Liver (tissue), 9 donors: ENCODE results near the gene CDC42BPG. TPM values are rescaled to one million over a fixed set of nuclear protein-coding genes. Genes with fewer than 3 reads are reported as not detected.

Experiments used
- DNase-seq: peaks from one replicate; pipeline ENCODE4 v3.0.0-alpha.2; 2017; ENCODE audit warnings: low spot score
- H3K27ac ChIP-seq, 2 donors: one replicate each; pipeline ENCODE4 v1.7.0; 2013; ENCODE audit warnings: inconsistent platforms in 2 of 2, low read length in 2 of 2, control low read depth in 1 of 2, low read depth in 1 of 2, mild to moderate bottlenecking in 1 of 2
- H3K27me3 ChIP-seq, 4 donors: one replicate each; pipeline versions ENCODE4 v1.6.1 to v1.7.0; 2013; ENCODE audit warnings: low read length in 3 of 4, inconsistent platforms in 1 of 4, mild to moderate bottlenecking in 1 of 4, moderate library complexity in 1 of 4; ENCODE audit not compliant: control insufficient read depth in 4 of 4, insufficient read depth in 4 of 4
- H3K36me3 ChIP-seq, 4 donors: one replicate each; pipeline versions ENCODE4 v1.6.1 to v1.7.0; 2013; ENCODE audit warnings: low read length in 3 of 4, mild to moderate bottlenecking in 3 of 4, low read depth in 1 of 4, moderate library complexity in 1 of 4; ENCODE audit not compliant: control insufficient read depth in 4 of 4, insufficient read depth in 3 of 4
- H3K4me1 ChIP-seq, 4 donors: one replicate each; pipeline versions ENCODE4 v1.6.1 to v1.7.0; 2013; ENCODE audit warnings: low read length in 3 of 4, mild to moderate bottlenecking in 3 of 4, moderate library complexity in 1 of 4; ENCODE audit not compliant: control insufficient read depth in 4 of 4, insufficient read depth in 4 of 4
- H3K4me3 ChIP-seq, 3 donors: one replicate each; pipeline versions ENCODE4 v1.6.1 to v1.7.0; 2013; ENCODE audit warnings: low read length in 3 of 3, control low read depth in 1 of 3, low read depth in 1 of 3, mild to moderate bottlenecking in 1 of 3
- H3K9ac ChIP-seq, 2 donors: one replicate each; pipeline ENCODE4 v1.7.0; 2013; ENCODE audit warnings: low read length in 2 of 2, mild to moderate bottlenecking in 2 of 2, moderate library complexity in 2 of 2, control low read depth in 1 of 2, low read depth in 1 of 2
- H3K9me3 ChIP-seq, 4 donors: one replicate each; pipeline versions ENCODE4 v1.6.1 to v1.7.0; 2013; ENCODE audit warnings: low read length in 3 of 4; ENCODE audit not compliant: control insufficient read depth in 4 of 4
- EGR1 ChIP-seq, 2 donors: IDR thresholded peaks; 2 replicates each; pipeline ENCODE4 v1.6.1; 2016 to 2018; ENCODE audit warnings: antibody characterized with exemption in 2 of 2, low read depth in 2 of 2
- FOXA1 ChIP-seq: IDR thresholded peaks from 2 replicates; pipeline ENCODE4 v1.6.1; 2016; ENCODE audit warnings: antibody characterized with exemption
- FOXA2 ChIP-seq: IDR thresholded peaks from 2 replicates; pipeline ENCODE4 v1.6.1; 2016; ENCODE audit warnings: antibody characterized with exemption
- GABPA ChIP-seq, 2 donors: IDR thresholded peaks in 1 of 2; conservative IDR thresholded peaks in 1 of 2; 2 replicates each; pipeline ENCODE4 v1.6.1; 2016; ENCODE audit warnings: antibody characterized with exemption in 2 of 2, mild to moderate bottlenecking in 1 of 2, moderate library complexity in 1 of 2
- HNF4A ChIP-seq, 2 donors: conservative IDR thresholded peaks; 2 replicates each; pipeline ENCODE4 v1.6.1; 2016; ENCODE audit warnings: antibody characterized with exemption in 2 of 2, mild to moderate bottlenecking in 2 of 2
- HNF4G ChIP-seq: IDR thresholded peaks from 2 replicates; pipeline ENCODE4 v1.6.1; 2016; ENCODE audit warnings: antibody characterized with exemption
- JUND ChIP-seq, 2 donors: IDR thresholded peaks; 2 replicates each; pipeline ENCODE4 v1.6.1; 2016; ENCODE audit warnings: antibody characterized with exemption in 2 of 2
- NR2F2 ChIP-seq: IDR thresholded peaks from 2 replicates; pipeline ENCODE4 v1.6.1; 2016; ENCODE audit warnings: antibody characterized with exemption
- RAD21 ChIP-seq, 2 donors: IDR thresholded peaks; 2 replicates each; pipeline ENCODE4 v1.6.1; 2016; ENCODE audit warnings: antibody characterized with exemption in 2 of 2, mild to moderate bottlenecking in 2 of 2
- RXRA ChIP-seq, 2 donors: IDR thresholded peaks; 2 replicates each; pipeline ENCODE4 v1.6.1; 2017 to 2018; ENCODE audit warnings: antibody characterized with exemption in 2 of 2, mild to moderate bottlenecking in 1 of 2
- SP1 ChIP-seq: IDR thresholded peaks from 2 replicates; pipeline ENCODE4 v1.6.1; 2018; ENCODE audit warnings: antibody characterized with exemption, mild to moderate bottlenecking
- TAF1 ChIP-seq: conservative IDR thresholded peaks from 2 replicates; pipeline ENCODE4 v1.6.1; 2016; ENCODE audit warnings: antibody characterized with exemption, mild to moderate bottlenecking
- YY1 ChIP-seq: IDR thresholded peaks from 2 replicates; pipeline ENCODE4 v1.6.1; 2016; ENCODE audit warnings: antibody characterized with exemption, mild to moderate bottlenecking
- WGBS: extraction: QIAGEN DNeasy Blood & Tissue Kit; methylation state at CpG from one replicate; pipeline ENCODE4 v1.1.7; 2013; 5-methylcytosine and 5-hydroxymethylcytosine counted together
- polyA plus RNA-seq, 2 donors: library from polyadenylated mRNA; stranded (reverse) in 1 of 2; unstranded in 1 of 2; fragments of 200-250 nt in 1 of 2; fragments of >200 nt in 1 of 2; fragmentation: Nextera tagmentation in 1 of 2; extraction: Ambion mirVana in 1 of 2; gene quantifications; one replicate each; pipeline versions ENCODE4 v1.2.1 to v1.2.3, GENCODE V29; 2013 to 2015
- total RNA-seq, 2 donors: library from RNA; depleted of rRNA; stranded (reverse); fragments of >200 nt; gene quantifications; one replicate each; pipeline ENCODE4 v1.2.3, GENCODE V29; 2014
- TF ChIP-seq, protein P1 (sequence below): IDR thresholded peaks from 2 replicates; pipeline ENCODE4 v1.6.1; 2016; ENCODE audit warnings: antibody characterized with exemption
- TF ChIP-seq, protein P2 (sequence below): IDR thresholded peaks from 2 replicates; pipeline ENCODE4 v1.6.1; 2016; ENCODE audit warnings: antibody characterized with exemption, mild to moderate bottlenecking
- TF ChIP-seq, protein P3 (sequence below): fragments of 150-350 bp; IDR thresholded peaks from 2 replicates; pipeline ENCODE4 v1.5.1; 2017; ENCODE audit warnings: improper control_type of control experiment, low read depth, low read length; ENCODE audit not compliant: missing input control
- TF ChIP-seq, protein P4 (sequence below): IDR thresholded peaks from 2 replicates; pipeline ENCODE4 v1.6.1; 2016; ENCODE audit warnings: antibody characterized with exemption
- donor health status: healthy.
- donor health status: healthy.
- donor health status: healthy.
- donor health status: healthy.
- donor health status: healthy.

The CDC42BPG gene
- total and polyA plus RNA-seq, 4 donors, result 0.18 to 1.2 (median 0.58) TPM

DNA sequence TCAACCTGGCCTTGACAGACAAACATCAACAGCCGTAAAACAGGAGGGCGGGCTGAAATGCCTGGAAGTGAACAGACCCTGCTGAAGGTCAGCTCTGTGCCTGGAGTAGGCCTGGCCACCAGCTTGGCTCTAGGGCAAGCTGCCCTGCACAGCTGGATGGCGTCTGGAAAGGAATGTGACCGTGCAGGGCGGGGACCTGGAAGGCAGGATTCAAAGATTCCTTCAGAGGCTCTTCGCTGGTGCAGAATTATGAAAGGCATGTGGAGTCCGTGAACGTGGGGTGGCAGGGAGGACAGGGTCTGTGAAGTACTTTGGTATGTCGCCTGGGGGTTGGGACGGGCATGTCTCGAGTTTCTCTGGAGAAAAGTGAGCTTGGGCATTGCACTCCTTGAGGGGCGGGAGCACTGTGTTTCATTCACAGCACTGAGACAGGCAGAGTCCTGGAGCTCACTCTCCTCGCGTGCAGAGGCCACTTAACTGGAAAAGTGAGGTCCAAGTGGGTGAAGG is 32.4 kb upstream of the CDC42BPG start:
- Histone ChIP-seq H3K4me3 (peak overlapping the region; percentile 3 to 96 (median 82)), H3K4me1 (peaks cover 17 to 77% (median 67%) of the 10 kb centered on the region in 4 donors), H3K27ac (peak overlapping the region; percentile 72 to 77), H3K27me3 (no peaks in the 10 kb centered on the region), H3K9me3 (no peaks in the 10 kb centered on the region), H3K9ac (peak overlapping the region; percentile 29 to 67), H3K36me3 (no peaks in the 10 kb centered on the region)
- no peak for DNase-seq
- TF ChIP-seq TAF1 (no peak), SP1 (no peak), GABPA (IDR thresholded peaks at IDR 0.05 in 1 of 2, conservative IDR thresholded peaks at IDR 0.05 in 1 of 2) (no peak), JUND (IDR thresholded peaks at IDR 0.05) (no peak), RAD21 (IDR thresholded peaks at IDR 0.05) (no peak), FOXA1 (no peak), NR2F2 (no peak), YY1 (no peak), HNF4G (no peak), RXRA (IDR thresholded peaks at IDR 0.05) (no peak), HNF4A (conservative IDR thresholded peaks at IDR 0.05) (no peak), FOXA2 (no peak)
- TF ChIP-seq, protein P1, sequence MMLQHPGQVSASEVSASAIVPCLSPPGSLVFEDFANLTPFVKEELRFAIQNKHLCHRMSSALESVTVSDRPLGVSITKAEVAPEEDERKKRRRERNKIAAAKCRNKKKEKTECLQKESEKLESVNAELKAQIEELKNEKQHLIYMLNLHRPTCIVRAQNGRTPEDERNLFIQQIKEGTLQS, result no peak
- TF ChIP-seq, protein P2, sequence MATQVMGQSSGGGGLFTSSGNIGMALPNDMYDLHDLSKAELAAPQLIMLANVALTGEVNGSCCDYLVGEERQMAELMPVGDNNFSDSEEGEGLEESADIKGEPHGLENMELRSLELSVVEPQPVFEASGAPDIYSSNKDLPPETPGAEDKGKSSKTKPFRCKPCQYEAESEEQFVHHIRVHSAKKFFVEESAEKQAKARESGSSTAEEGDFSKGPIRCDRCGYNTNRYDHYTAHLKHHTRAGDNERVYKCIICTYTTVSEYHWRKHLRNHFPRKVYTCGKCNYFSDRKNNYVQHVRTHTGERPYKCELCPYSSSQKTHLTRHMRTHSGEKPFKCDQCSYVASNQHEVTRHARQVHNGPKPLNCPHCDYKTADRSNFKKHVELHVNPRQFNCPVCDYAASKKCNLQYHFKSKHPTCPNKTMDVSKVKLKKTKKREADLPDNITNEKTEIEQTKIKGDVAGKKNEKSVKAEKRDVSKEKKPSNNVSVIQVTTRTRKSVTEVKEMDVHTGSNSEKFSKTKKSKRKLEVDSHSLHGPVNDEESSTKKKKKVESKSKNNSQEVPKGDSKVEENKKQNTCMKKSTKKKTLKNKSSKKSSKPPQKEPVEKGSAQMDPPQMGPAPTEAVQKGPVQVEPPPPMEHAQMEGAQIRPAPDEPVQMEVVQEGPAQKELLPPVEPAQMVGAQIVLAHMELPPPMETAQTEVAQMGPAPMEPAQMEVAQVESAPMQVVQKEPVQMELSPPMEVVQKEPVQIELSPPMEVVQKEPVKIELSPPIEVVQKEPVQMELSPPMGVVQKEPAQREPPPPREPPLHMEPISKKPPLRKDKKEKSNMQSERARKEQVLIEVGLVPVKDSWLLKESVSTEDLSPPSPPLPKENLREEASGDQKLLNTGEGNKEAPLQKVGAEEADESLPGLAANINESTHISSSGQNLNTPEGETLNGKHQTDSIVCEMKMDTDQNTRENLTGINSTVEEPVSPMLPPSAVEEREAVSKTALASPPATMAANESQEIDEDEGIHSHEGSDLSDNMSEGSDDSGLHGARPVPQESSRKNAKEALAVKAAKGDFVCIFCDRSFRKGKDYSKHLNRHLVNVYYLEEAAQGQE, result no peak
- 50% methylated on average over 14 of the region's 14 CpGs for WGBS

DNA sequence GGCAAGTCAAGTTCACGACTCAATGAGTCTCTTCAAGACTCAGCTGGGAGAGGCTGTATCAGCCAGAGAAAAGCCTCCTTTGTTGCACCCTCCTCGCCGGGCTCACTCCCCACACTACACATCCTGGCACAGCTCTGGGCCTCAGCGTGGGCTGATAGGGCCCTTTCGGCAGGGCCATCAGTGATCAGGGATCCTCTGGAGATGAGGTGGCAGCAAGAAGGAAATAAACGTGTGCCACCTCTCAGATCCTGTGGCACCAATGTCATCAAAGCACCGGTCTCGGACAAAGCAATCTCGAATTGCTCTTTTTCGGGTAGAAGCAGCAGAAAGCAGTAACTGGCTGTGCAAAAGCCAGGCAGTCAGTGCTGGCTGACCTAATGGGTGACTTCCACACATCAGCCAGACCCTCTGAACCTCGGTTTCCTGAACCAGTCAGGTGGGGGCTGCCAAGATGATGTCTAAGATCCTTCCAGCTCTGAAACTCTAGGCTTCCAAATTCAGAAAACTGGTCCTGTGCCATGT is 31.8 kb upstream of the CDC42BPG start:
- Histone ChIP-seq H3K9ac (peak overlapping the region; percentile 14 to 32), H3K27me3 (no peaks in the 10 kb centered on the region), H3K27ac (peak overlapping the region; percentile 72 to 77), H3K4me3 (peak overlapping the region in 2 of 3 donors; percentile 1 to 96), H3K4me1 (peaks cover 21 to 83% (median 73%) of the 10 kb centered on the region in 4 donors), H3K36me3 (no peaks in the 10 kb centered on the region), H3K9me3 (no peaks in the 10 kb centered on the region)
- TF ChIP-seq, protein P3, sequence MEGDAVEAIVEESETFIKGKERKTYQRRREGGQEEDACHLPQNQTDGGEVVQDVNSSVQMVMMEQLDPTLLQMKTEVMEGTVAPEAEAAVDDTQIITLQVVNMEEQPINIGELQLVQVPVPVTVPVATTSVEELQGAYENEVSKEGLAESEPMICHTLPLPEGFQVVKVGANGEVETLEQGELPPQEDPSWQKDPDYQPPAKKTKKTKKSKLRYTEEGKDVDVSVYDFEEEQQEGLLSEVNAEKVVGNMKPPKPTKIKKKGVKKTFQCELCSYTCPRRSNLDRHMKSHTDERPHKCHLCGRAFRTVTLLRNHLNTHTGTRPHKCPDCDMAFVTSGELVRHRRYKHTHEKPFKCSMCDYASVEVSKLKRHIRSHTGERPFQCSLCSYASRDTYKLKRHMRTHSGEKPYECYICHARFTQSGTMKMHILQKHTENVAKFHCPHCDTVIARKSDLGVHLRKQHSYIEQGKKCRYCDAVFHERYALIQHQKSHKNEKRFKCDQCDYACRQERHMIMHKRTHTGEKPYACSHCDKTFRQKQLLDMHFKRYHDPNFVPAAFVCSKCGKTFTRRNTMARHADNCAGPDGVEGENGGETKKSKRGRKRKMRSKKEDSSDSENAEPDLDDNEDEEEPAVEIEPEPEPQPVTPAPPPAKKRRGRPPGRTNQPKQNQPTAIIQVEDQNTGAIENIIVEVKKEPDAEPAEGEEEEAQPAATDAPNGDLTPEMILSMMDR, result no peak
- TF ChIP-seq FOXA2, result no peak
- TF ChIP-seq TAF1, result no peak
- no peak for TF ChIP-seq SP1
- TF ChIP-seq HNF4G, result no peak
- TF ChIP-seq YY1, result no peak
- TF ChIP-seq, protein P4, sequence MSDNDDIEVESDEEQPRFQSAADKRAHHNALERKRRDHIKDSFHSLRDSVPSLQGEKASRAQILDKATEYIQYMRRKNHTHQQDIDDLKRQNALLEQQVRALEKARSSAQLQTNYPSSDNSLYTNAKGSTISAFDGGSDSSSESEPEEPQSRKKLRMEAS, result no peak
- no peak for TF ChIP-seq NR2F2
- TF ChIP-seq EGR1 (IDR thresholded peaks at IDR 0.05; ENCODE audit: low read depth in 2 of 2), result no peak
- TF ChIP-seq RAD21 (IDR thresholded peaks at IDR 0.05), result no peak
- no peak for TF ChIP-seq FOXA1
- TF ChIP-seq, protein P1, result no peak
- no peak for TF ChIP-seq RXRA (IDR thresholded peaks at IDR 0.05)
- TF ChIP-seq, protein P2, result no peak
- no peak for TF ChIP-seq GABPA (IDR thresholded peaks at IDR 0.05 in 1 of 2, conservative IDR thresholded peaks at IDR 0.05 in 1 of 2)
- TF ChIP-seq HNF4A (conservative IDR thresholded peaks at IDR 0.05), result no peak
- WGBS, result 67% methylated on average over 11 of the region's 11 CpGs
- DNase-seq, result no peak
